NCI-H226 (cell line): ENCODE data around the gene SPATS2.
A peak's percentile ranks its signal among the peaks of the same experiment; 100 is the strongest.
"Not testable (repeated sequence)": the region's sequence is repeated elsewhere in the genome, so short reads cannot be mapped to it uniquely, and the experiment has no call there.

Experiments
- DNase-seq: peaks from one replicate; pipeline ENCODE4 v3.0.0-alpha.2; 2015

Gene SPATS2

DNA sequence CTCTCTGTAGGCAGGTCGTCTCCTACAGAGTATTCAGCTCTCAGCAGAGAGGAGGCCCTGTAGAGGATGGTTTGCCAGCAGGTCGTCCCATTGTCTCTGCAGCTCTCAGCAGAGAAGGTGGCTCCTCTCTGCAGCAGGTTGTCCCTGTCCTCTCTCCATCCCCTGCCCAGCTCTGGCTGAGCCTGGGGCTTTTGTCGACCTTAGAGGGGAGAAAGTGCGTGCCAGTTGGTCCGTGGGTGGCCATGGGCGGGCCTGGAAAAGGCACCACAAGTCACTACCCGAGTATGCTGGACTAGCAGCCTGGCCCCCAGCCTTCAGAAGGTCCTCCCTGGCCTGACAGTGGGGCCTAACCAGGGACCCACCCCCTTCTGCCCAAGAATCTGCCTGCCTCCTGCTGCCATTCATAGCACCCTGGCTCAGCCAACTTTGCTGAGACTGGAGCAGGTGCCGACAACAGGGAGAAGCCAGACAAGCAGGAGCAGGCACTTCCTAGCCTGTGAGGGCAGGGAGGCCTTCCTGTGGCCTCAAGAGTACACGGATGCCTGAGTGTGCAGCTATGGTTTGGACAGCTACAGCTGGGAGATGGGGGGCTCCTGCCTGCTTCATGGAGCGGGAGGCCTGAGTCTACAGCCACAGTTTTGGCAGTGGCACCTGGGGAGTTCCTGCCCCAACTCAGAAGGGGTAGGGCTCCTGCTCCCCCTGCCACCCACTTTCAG is 111.8 kb downstream of the SPATS2 start:
- DNase-seq = no peak

- peak; percentile 28 for DNase-seq
Observed at GRCh38 chr12:49482095-49483051, 115.1 kb downstream of the SPATS2 start.

DNA sequence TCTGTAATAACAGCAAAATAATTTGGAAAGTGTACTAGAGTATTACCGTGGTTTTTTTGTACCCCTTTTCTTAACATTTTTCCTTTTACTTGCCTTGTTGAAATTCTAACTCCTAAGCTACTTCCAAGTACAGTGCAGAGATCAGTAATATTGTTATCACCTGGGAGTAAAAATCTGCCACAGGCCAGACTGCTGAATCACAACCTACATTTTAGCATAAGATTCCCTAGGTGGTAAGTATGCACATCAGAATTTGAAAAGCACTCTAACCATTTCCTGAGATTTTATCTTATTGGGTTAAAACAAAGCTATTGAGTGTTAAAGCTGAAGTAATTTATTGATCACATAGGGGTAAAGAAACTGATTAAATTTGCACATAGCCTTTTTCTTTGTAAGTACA is 116.4 kb downstream of the SPATS2 start:
- DNase-seq = peak; percentile 76

GRCh38 chr12:49487605-49488004 is 120.3 kb downstream of the SPATS2 start:
- DNase-seq = peak; percentile 42

GRCh38 chr12:49489154-49489553 is 121.9 kb downstream of the SPATS2 start:
- DNase-seq = no peak

DNA sequence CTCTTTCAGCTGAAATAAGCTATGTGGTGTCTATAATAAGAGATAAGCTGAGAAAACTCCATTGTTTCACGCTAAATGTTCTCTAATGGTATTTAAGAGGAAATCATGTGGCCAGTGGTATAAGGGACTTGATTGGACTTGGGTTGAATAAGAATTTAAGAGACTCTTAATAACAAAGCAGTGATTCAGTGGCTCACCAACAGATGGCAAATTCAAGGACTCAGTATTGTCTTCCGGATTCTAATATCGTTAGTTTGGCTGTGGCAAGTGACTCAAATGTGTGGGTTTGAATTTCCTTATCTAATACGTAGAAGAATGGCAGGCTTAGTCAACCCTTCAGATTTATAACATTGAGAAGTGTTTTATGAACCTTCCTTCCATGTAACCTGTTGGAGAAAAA is 122.5 kb downstream of the SPATS2 start:
- DNase-seq = peak; percentile 94

DNA sequence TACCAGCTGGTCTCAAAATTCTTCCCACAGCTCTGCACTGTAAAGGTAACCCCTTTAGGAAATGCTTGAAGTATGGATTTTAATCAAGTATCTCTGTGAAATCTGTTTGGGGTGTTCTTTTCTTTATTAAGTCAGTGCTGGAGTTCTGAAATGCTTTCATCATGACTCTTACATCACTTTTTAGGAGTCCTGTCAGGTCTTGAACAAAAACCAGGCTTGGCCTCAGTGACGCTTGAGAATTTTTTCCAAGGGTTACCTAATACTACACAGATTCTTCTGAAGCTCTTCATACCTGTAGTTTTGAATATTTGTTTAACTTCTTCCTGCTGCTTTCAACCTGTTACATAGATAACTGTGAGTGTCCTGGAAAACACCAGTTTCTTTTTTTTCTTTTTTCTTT is 124.6 kb downstream of the SPATS2 start:
- DNase-seq = peak; percentile 83

GRCh38 chr12:49493900-49494299 is 126.6 kb downstream of the SPATS2 start:
- no peak for DNase-seq

DNA sequence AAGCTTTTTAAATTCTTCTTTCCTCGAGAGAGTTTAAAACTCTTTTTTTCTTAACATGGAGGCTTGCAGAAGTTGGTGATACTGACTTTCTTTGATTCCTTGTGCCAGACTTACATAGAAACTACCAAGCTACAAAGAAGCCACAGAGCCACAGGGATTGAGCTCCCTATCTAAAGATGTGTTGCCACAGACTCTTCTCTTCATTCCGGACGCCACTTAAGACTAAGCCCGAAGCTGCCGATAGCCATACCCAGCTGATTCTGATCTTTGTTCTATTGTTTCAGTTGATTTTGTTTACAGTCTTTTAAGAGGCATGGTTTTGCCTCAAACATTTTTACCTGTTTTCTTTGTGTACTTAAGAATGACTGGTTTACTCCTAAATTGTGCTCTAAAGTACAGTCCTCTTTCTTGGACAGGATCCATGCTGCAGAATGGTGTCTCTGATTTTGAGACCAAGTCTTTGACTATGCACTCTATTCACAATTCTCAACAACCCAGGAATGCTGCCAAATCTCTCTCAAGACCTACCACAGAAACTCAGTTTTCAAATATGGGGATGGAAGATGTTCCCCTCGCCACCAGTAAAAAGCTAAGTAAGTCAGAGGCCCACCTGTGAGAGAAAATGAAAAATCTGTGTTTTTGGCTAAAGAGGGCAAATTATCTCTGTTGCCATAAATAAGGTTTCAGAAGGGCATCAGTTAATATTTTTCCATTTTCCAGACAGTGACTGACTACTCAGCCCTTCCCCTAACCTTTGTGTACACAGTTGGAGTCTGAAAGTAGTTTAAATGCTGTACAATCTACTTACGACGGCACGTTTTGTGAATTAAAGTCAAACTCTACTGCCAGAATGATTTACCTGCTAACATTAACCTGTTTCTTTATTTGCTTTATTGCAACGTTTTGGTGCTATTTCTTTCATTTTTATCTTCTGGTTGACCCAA is 129.4 kb downstream of the SPATS2 start:
- no peak for DNase-seq

DNA sequence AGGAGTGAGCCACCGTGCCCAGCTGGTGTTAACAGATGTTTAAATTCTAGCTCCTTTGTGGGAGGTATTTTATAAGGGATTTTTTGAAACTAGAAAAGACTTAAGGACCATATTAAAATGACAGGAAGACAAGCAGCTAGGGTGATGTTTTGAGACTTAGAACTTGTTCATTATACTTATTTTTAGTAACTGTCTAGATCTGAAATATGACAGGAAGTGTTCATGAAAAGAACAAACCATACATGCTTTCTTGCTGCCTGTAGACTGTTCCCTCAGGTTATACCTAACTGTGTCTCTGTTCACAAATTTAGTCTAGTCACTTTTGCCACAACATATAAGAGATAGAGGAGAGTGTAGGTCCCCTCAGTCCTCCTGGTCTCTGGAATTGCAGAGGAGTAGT is 134.6 kb downstream of the SPATS2 start:
- DNase-seq = no peak

- DNase-seq = no peak
Observed at GRCh38 chr12:49502590-49502989, 135.3 kb downstream of the SPATS2 start.

DNA sequence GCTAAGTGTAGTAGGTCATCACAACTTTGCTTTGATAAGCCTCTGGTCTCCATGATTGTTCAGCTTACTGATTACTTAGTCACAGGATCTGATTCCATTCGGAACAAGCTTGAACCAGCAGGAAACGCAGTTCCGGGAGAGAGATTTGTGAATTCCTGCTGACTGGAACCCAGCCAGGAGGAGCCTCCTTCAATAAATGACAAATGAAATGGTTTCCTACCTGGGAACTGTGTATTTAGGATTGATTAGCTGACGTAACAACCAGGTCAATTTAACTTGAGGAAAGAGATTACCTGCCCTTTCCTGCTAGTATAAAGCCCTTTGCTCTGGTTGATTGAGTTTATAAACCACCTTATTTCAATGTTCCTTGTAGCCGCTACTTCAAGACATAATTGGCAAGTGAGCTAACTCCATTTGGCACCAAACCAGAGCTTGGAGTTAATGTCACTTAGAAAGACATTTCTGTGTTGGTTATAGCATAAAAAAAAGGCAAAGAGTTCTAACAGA is 136.5 kb downstream of the SPATS2 start:
- peak; percentile 94 for DNase-seq

DNA sequence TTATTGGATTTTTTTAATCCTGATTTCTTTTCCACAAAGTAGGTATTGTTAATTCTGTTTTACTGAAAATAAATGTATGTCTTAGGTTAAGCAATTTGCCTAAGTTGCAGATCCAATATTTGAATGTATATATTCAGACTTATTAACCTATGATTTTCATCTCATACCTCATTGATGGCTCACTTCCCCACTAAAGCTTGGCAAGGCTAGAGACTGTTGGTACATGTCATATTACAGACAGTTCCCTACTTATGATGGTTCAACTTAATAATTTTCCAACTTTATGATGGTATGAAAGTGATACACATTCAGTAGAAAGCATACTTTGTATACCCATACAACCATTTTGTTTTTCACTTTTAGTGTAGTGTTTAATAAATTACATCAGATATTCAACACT is 138.4 kb downstream of the SPATS2 start:
- DNase-seq = peak; percentile 53

DNA sequence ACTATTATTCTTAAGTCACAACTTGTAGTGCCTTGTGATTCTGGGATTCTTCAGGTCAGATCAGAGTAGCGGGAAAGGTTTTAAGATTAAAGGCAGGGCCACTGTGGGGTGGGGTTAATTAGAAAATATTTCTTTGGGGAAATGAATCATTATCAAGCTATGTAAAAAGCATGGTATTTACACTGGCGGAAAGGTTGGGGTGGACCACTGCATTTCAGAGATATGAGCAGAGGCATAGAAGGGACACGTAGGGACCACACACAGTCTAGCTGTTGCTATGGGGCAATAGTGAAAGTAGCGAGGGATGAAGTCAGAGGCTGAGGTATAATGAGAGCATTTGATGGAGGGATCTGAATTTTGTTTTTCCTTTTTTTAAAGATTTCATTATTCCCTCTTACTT is 139.9 kb downstream of the SPATS2 start:
- peak; percentile 98 for DNase-seq

GRCh38 chr12:49509681-49510080 is 142.4 kb downstream of the SPATS2 start:
- DNase-seq = not testable (repeated sequence)

GRCh38 chr12:49511410-49511809 is 144.1 kb downstream of the SPATS2 start:
- DNase-seq = peak; percentile 51

- no peak for DNase-seq
Observed at GRCh38 chr12:49512546-49512945, 145.3 kb downstream of the SPATS2 start.

- DNase-seq = peak; percentile 69
Observed at GRCh38 chr12:49515266-49515665, 148.0 kb downstream of the SPATS2 start.

DNA sequence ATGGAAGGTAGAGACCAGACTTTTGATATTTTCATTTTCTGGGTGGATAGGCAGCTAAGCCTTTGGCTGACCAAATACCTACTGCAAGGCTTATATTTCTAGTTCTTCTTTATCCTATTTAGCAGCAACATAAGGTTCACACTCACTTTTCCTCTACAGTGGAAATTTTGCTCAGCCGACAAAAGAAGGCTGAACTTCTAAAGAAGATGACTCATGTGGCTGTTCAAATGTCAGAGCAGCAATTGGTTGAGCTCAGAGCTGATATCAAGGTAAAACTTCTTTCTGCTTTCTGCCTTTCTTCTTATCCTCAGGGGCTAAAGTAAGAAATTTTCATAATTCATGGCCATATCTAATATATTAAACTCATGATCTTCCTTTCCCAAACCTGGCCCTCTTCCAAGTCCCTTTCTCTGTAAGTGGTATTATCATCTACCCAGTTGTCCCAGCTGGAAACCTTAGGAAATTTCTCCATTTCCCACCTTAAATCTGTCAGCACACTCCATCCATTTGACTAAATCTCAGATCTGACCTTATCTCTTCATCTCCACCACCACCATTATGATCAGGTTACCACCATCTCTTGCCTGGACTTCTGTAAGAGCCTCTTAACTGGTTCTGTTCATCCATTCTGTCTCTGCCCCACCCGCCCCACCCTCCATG is 151.8 kb downstream of the SPATS2 start:
- peak; percentile 68 for DNase-seq

DNA sequence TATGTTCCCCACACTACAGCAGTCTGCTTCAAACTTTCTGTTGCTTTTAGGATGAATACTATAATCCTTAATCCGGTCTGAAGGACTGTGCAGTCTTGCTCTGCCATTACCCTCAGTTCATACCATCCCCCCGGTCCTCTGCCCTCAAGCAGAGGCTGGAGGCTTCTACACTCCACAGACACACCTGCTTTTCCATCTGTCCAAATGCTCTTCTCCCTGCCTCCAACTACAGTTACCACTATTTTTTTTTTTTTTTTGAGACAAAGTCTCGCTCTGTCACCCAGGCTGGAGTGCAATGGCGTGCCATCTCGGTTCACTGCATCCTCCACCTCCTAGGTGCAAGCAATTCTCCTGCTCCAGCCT is 152.3 kb downstream of the SPATS2 start:
- no peak for DNase-seq

DNA sequence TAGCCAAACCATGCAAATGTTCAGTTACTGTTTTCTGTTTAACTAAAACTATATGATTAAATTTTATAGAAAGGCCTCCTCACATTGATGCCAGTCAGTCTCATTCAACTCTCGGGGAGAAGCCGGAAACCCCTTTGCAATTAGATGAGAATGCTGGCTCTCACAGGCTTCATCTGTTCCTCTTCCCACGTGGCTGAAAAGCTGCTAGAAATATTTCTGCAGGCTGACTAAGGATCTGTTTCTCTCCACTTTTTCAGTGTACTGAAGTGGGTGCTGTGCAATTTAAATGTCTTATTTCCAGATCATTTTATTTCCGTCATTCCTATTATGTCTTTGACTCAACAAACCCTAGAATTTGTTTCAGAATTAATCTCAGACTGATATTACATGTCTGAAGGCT is 154.1 kb downstream of the SPATS2 start:
- no peak for DNase-seq

GRCh38 chr12:49524660-49525324 is 157.5 kb downstream of the SPATS2 start:
- peak; percentile 12 for DNase-seq
